Prostate gland (tissue), 2 donors: ENCODE data around the gene S100PBP. TPM values are rescaled to one million over a fixed set of nuclear protein-coding genes. Genes with fewer than 3 reads are reported as not detected.

Experiments used
- DNase-seq: peaks from one replicate; pipeline ENCODE4 v3.0.0-alpha.2; 2019; ENCODE audit warnings: low spot score
- H3K27ac ChIP-seq, 2 donors: fragments of 200-600 bp; sonication (generic); 2 replicates each; pipeline ENCODE4 v1.5.1; 2017 to 2019
- H3K27me3 ChIP-seq: fragments of 200-600 bp; sonication (generic); replicated peaks from 2 replicates; pipeline ENCODE4 v1.5.1; 2019; ENCODE audit not compliant: insufficient read depth
- H3K36me3 ChIP-seq, 2 donors: fragments of 200-600 bp; sonication (generic); 1 replicate in 1 of 2; 2 replicates in 1 of 2; pipeline versions ENCODE4 v1.5.1 to v1.8.1; 2017 to 2019
- H3K4me1 ChIP-seq: fragments of 200-600 bp; sonication (generic); replicated peaks from 2 replicates; pipeline ENCODE4 v1.5.1; 2019
- H3K4me3 ChIP-seq, 2 donors: fragments of 200-600 bp; sonication (generic); 2 replicates each; pipeline ENCODE4 v1.5.1; 2017 to 2019
- H3K9me3 ChIP-seq: fragments of 200-600 bp; sonication (generic); 2 replicates; pipeline ENCODE4 v1.5.1; 2017
- CTCF ChIP-seq, 4 experiments: fragments of 200-600 bp in 2 of 4; fragments of 450-650 bp in 2 of 4; sonication (generic) in 2 of 4; IDR thresholded peaks; 1 replicate in 3 of 4; 2 replicates in 1 of 4; pipeline ENCODE4 v1.5.1; 2016 to 2019; ENCODE audit warnings: antibody characterized with exemption in 4 of 4, mild to moderate bottlenecking in 2 of 4, moderate library complexity in 2 of 4
- POLR2A ChIP-seq: fragments of 450-650 bp; IDR thresholded peaks from one replicate; pipeline ENCODE4 v1.6.1; 2016; ENCODE audit warnings: antibody characterized with exemption, mild to moderate bottlenecking
- POLR2AphosphoS5 ChIP-seq: sonication (generic); formaldehyde crosslinking; IDR thresholded peaks from one replicate; pipeline ENCODE4 v1.6.1; 2017; ENCODE audit warnings: antibody characterized with exemption
- WGBS: methylation state at CpG from one replicate; pipeline ENCODE4 v1.1.5; 2018; 5-methylcytosine and 5-hydroxymethylcytosine counted together
- intact Hi-C: fragments of 100-400 bp; cut with DNase I; formaldehyde crosslinking; loops from one replicate; pipeline ENCODE4 v1.14.2; 2022
- total RNA-seq, 2 donors: library from RNA; depleted of rRNA; stranded (reverse); fragments of >200 nt; gene quantifications; one replicate each; pipeline ENCODE4 v1.1.0, GENCODE V29; 2016

The S100PBP gene
- total RNA-seq, 2 donors from 2014 or later = 27.1 to 72.5 TPM

GRCh38 chr1:32877211-32878110 lies 60.0 kb downstream of the S100PBP start:
- WGBS = 50% methylated on average over 13 of the region's 13 CpGs
- Histone ChIP-seq H3K4me3 (no peak overlapping the region), H3K4me1 (no peaks in the 10 kb centered on the region), H3K27ac (no peak overlapping the region), H3K9me3 (no peaks in the 10 kb centered on the region), H3K36me3 (no peaks in the 10 kb centered on the region), H3K27me3 (no peaks in the 10 kb centered on the region)
- TF ChIP-seq CTCF (IDR thresholded peaks at IDR 0.05) = no peak
- TF ChIP-seq POLR2A = no peak
- no peak for TF ChIP-seq POLR2AphosphoS5
- DNase-seq = no peak
- intact Hi-C loops = loop anchor here (10.0 kb wide), 1 partner anchor 473 kb away; no protein-coding TSS in a partner anchor

- Histone ChIP-seq H3K4me1 (no peaks in the 10 kb centered on the region), H3K36me3 (no peaks in the 10 kb centered on the region), H3K9me3 (no peaks in the 10 kb centered on the region), H3K27me3 (no peaks in the 10 kb centered on the region), H3K27ac (no peak overlapping the region), H3K4me3 (no peak overlapping the region)
- TF ChIP-seq POLR2AphosphoS5 = no peak
- TF ChIP-seq CTCF (IDR thresholded peaks at IDR 0.05) = no peak
- no peak for TF ChIP-seq POLR2A
- 55% methylated on average over 6 of the region's 6 CpGs for WGBS
- intact Hi-C loops = loop anchor here (10.0 kb wide), 1 partner anchor 473 kb away; no protein-coding TSS in a partner anchor
- no peak for DNase-seq
Measured at GRCh38 chr1:32878183-32878582, 60.7 kb downstream of the S100PBP start.

- intact Hi-C loops = loop anchor here (10.0 kb wide), 1 partner anchor 474 kb away; no protein-coding TSS in a partner anchor
- Histone ChIP-seq H3K4me1 (no peaks in the 10 kb centered on the region), H3K27ac (no peak overlapping the region), H3K4me3 (no peak overlapping the region), H3K36me3 (no peaks in the 10 kb centered on the region), H3K9me3 (no peaks in the 10 kb centered on the region), H3K27me3 (no peaks in the 10 kb centered on the region)
- TF ChIP-seq POLR2AphosphoS5 (no peak), POLR2A (no peak), CTCF (IDR thresholded peaks at IDR 0.05) (no peak)
- WGBS = 77% methylated on average over 5 of the region's 5 CpGs
- DNase-seq = no peak
Measured at GRCh38 chr1:32878637-32879041, 61.2 kb downstream of the S100PBP start.

GRCh38 chr1:32881291-32881690 lies 63.8 kb downstream of the S100PBP start:
- Histone ChIP-seq H3K9me3 (no peaks in the 10 kb centered on the region), H3K4me1 (no peaks in the 10 kb centered on the region), H3K27ac (no peak overlapping the region), H3K4me3 (no peak overlapping the region), H3K27me3 (peaks cover 5% of the 10 kb centered on the region), H3K36me3 (no peaks in the 10 kb centered on the region)
- intact Hi-C loops = no loop called here
- TF ChIP-seq POLR2A = no peak
- no peak for TF ChIP-seq POLR2AphosphoS5
- no peak for TF ChIP-seq CTCF (IDR thresholded peaks at IDR 0.05)
- WGBS = 49% methylated on average over 5 of the region's 5 CpGs
- DNase-seq = no peak
